Measurements from ENCODE around the gene CEACAM19. TPM values are rescaled to one million over a fixed set of nuclear protein-coding genes. Genes with fewer than 3 reads are reported as not detected.
A peak's percentile ranks its signal among the peaks of the same experiment; 100 is the strongest.

CEACAM19 gene
- total and polyA plus RNA-seq, 2 donors (not counting 3 experiments of a cell fraction or from before 2014, with no cell fraction given) = 9.9 to 14.5 TPM

- dilution Hi-C loops (cut with MboI; ENCODE audit: extremely low pct_ligation_motif_present, low sequenced_read_pairs) = no loop called here
- TF ChIP-seq FOS (IDR thresholded peaks at IDR 0.05; ENCODE audit: borderline replicate concordance, insufficient read depth, low read length) (no peak), EZH2 (IDR thresholded peaks at IDR 0.05; ENCODE audit: borderline replicate concordance, low read depth, low read length, severe bottlenecking) (no peak), JUN (IDR thresholded peaks at IDR 0.05; ENCODE audit: borderline replicate concordance, insufficient read depth, insufficient read length, low read depth) (no peak), CTCF (IDR thresholded peaks at IDR 0.05; ENCODE audit: extremely low read depth in 1 of 2, insufficient read depth in 1 of 2, low read depth in 1 of 2, low read length in 2 of 2) (no peak), MAX (IDR thresholded peaks at IDR 0.05; ENCODE audit: insufficient read depth, insufficient read length) (no peak), POLR2AphosphoS5 (IDR thresholded peaks at IDR 0.05; ENCODE audit: insufficient read depth, low read depth, low read length) (no peak), MYC (IDR thresholded peaks at IDR 0.05; ENCODE audit: low read depth, low read length) (no peak), GATA2 (IDR thresholded peaks at IDR 0.05; ENCODE audit: insufficient read depth, insufficient read length, low read depth, low read length) (no peak), POLR2A (IDR thresholded peaks at IDR 0.05; ENCODE audit: low read depth, low read length) (no peak)
- no peak overlapping the region for H3K27ac ChIP-seq (ENCODE audit: insufficient read depth, low read depth, low read length)
These were observed 11.5 kb downstream of the CEACAM19 start for GRCh38 chr19:44682807-44683206.

More at GRCh38 chr19:44682807-44683206, 11.5 kb downstream of the CEACAM19 start:
- Histone ChIP-seq H3K9ac (replicated peaks; ENCODE audit: extremely low read depth, insufficient read depth, low read length) (no peak overlapping the region), H3K9me1 (replicated peaks; ENCODE audit: control insufficient read depth, extremely low read depth, insufficient read depth, low read length) (no peaks in the 10 kb centered on the region), H2AFZ (ENCODE audit: low read depth, low read length) (no peak overlapping the region), H3K9me3 (replicated peaks; ENCODE audit: control insufficient read depth, insufficient read depth, low read length) (no peaks in the 10 kb centered on the region), H3K4me1 (ENCODE audit: control insufficient read depth, extremely low read depth, insufficient read depth, low read length) (peaks cover 11% of the 10 kb centered on the region), H3K79me2 (ENCODE audit: control insufficient read depth, insufficient read depth, low read length) (no peaks in the 10 kb centered on the region), H3K27me3 (ENCODE audit: control insufficient read depth in 2 of 2, insufficient read depth in 2 of 2, low read length in 2 of 2) (no peaks in the 10 kb centered on the region), H3K36me3 (ENCODE audit: control insufficient read depth in 2 of 2, extremely low read depth in 1 of 2, insufficient read depth in 2 of 2, low read length in 2 of 2) (peaks cover 0 to 2% of the 10 kb centered on the region in 2 experiments), H3K4me3 (replicated peaks in 1 of 3; ENCODE audit: insufficient read depth in 1 of 3, low read depth in 1 of 3, low read length in 3 of 3) (no peak overlapping the region), H3K4me2 (ENCODE audit: insufficient read depth, low read length) (no peak overlapping the region), H4K20me1 (replicated peaks; ENCODE audit: control insufficient read depth, extremely low read depth, insufficient read depth, low read length) (no peaks in the 10 kb centered on the region)
- POLR2A ChIA-PET = no interaction called here
- intact Hi-C loops (cut with micrococcal nuclease) = no loop called here
- FAIRE-seq (peak; percentile 48), DNase-seq (ENCODE audit: low read depth, low spot score) (no peak)
- BruUV-seq (replicated peaks) = no TSS peak
- CTCF ChIA-PET = interaction anchor here (1.0 to 1.7 kb wide), 4 partner anchors 40 to 112 kb away, joined by 3 to 4 read pairs (median 3); no protein-coding TSS in a partner anchor
